PC-9 (cell line): Measurements from ENCODE around the gene MAGI2. TPM values are rescaled to one million over a fixed set of nuclear protein-coding genes. Genes with fewer than 3 reads are reported as not detected.

Experiments
- BruUV-seq: library from RNA; stranded (reverse); fragments of 400-500 nt; replicated peaks from 2 replicates; lab custom pipeline; 2021; lab: Mats Ljungman, UMichigan
- CTCF ChIA-PET: fragments of 300-600 bp; sonication (Branson Sonifier 250); formaldehyde crosslinking; loops from one replicate; lab custom pipeline; 2022; ENCODE audit warnings: antibody characterized with exemption; lab: Charles Lee
- POLR2A ChIA-PET: fragments of 300-600 bp; sonication (Branson Sonifier 250); formaldehyde crosslinking; loops from one replicate; lab custom pipeline; 2022; ENCODE audit warnings: antibody characterized with exemption; ENCODE audit not compliant: unreplicated experiment; lab: Charles Lee
- DNase-seq, 2 experiments: peaks; one replicate each; pipeline versions ENCODE4 v3.0.0 to v3.0.0-alpha.2; 2015 to 2022; ENCODE audit warnings: mixed read lengths in 1 of 2
- H2AFZ ChIP-seq: fragments of 200-600 bp; sonication (generic); 2 replicates; pipeline ENCODE4 v1.8.1; 2017; ENCODE audit warnings: antibody characterized with exemption
- H3F3A ChIP-seq: fragments of 200-600 bp; sonication (generic); 2 replicates; pipeline ENCODE4 v1.8.1; 2017; ENCODE audit warnings: antibody characterized with exemption, mild to moderate bottlenecking, low read depth; ENCODE audit not compliant: insufficient read depth
- H3K27ac ChIP-seq: fragments of 200-600 bp; sonication (generic); 2 replicates; pipeline ENCODE4 v1.6.1; 2016; ENCODE audit warnings: mixed run types
- H3K27me3 ChIP-seq: fragments of 200-600 bp; sonication (generic); 2 replicates; pipeline ENCODE4 v1.6.1; 2016; ENCODE audit warnings: low read depth, mixed run types; ENCODE audit not compliant: insufficient read depth
- H3K36me3 ChIP-seq: fragments of 200-600 bp; sonication (generic); 2 replicates; pipeline ENCODE4 v1.6.1; 2016; ENCODE audit warnings: low read depth, mixed run types
- H3K4me1 ChIP-seq: fragments of 200-600 bp; sonication (generic); replicated peaks from 2 replicates; pipeline ENCODE4 v1.6.1; 2016; ENCODE audit warnings: mixed run types; ENCODE audit not compliant: insufficient read depth
- H3K4me2 ChIP-seq: fragments of 200-600 bp; sonication (generic); 2 replicates; pipeline ENCODE4 v1.6.1; 2017; ENCODE audit warnings: mixed run types
- H3K4me3 ChIP-seq: fragments of 200-600 bp; sonication (generic); 2 replicates; pipeline ENCODE4 v1.6.1; 2016; ENCODE audit warnings: mixed run types
- H3K79me2 ChIP-seq: fragments of 200-600 bp; sonication (generic); 2 replicates; pipeline ENCODE4 v1.6.1; 2017; ENCODE audit warnings: low read depth, mixed run types
- H3K9me2 ChIP-seq: fragments of 200-600 bp; sonication (generic); 2 replicates; pipeline ENCODE4 v1.8.1; 2017; ENCODE audit warnings: mild to moderate bottlenecking; ENCODE audit not compliant: insufficient read depth
- H3K9me3 ChIP-seq: fragments of 200-600 bp; sonication (generic); 2 replicates; pipeline ENCODE4 v1.8.1; 2016; ENCODE audit warnings: low read depth; ENCODE audit not compliant: insufficient read depth
- H4K20me1 ChIP-seq: fragments of 200-600 bp; sonication (generic); 2 replicates; pipeline ENCODE4 v1.8.1; 2017; ENCODE audit not compliant: insufficient read depth
- EZH2 ChIP-seq: fragments of 200-600 bp; sonication (generic); IDR thresholded peaks from 2 replicates; pipeline ENCODE4 v1.8.0; 2017; ENCODE audit warnings: antibody characterized with exemption, low read depth
- intact Hi-C: fragments of 100-400 bp; cut with micrococcal nuclease; formaldehyde crosslinking; loops from one replicate; pipeline ENCODE4 v1.10.0; 2022; ENCODE audit not compliant: unreplicated experiment
- total RNA-seq: library from RNA; stranded (reverse); gene quantifications from 2 replicates; pipeline ENCODE4 v1.2.3, GENCODE V29; 2021
- TF ChIP-seq, protein P1 (sequence below): fragments of 200-600 bp; sonication (generic); conservative IDR thresholded peaks from 2 replicates; pipeline ENCODE4 v1.6.1; 2017; ENCODE audit warnings: mixed run types, antibody characterized with exemption, mild to moderate bottlenecking, moderate library complexity

Gene MAGI2
- total RNA-seq, 1 experiment from 2014 or later = 0.92 TPM

DNA sequence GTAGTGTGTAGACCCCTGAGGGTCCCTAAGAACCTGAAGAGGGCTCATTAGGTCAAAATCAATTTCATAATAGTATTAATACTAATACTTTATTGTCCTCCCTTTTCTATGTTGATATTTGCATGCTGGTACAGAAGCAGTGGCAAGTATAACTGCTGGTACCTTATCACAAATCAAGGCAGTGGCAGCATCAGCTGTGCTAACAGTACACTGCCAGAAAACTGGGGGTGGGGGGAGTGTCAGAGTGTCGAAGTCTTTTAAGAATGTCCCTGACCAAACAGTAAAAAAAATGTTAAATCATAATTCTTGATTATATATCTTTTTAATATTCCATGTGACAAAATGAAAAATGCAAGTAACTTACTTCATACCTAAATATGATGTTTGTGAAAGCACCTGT, 716.9 kb downstream of the MAGI2 start:
- Histone ChIP-seq H3K9me3 (no peaks in the 10 kb centered on the region), H2AFZ (no peak overlapping the region), H3K27ac (no peak overlapping the region), H3K4me3 (no peak overlapping the region), H3K27me3 (no peaks in the 10 kb centered on the region), H3K79me2 (no peaks in the 10 kb centered on the region), H3K36me3 (no peaks in the 10 kb centered on the region), H3K4me1 (no peaks in the 10 kb centered on the region), H3F3A (no peaks in the 10 kb centered on the region), H4K20me1 (no peaks in the 10 kb centered on the region), H3K9me2 (no peaks in the 10 kb centered on the region), H3K4me2 (no peak overlapping the region)
- ChIA-PET CTCF (no interaction called here), POLR2A (no interaction called here)
- intact Hi-C loops = no loop called here
- DNase-seq = no peak
- no TSS peak for BruUV-seq
- TF ChIP-seq EZH2 = no peak
- TF ChIP-seq, protein P1, sequence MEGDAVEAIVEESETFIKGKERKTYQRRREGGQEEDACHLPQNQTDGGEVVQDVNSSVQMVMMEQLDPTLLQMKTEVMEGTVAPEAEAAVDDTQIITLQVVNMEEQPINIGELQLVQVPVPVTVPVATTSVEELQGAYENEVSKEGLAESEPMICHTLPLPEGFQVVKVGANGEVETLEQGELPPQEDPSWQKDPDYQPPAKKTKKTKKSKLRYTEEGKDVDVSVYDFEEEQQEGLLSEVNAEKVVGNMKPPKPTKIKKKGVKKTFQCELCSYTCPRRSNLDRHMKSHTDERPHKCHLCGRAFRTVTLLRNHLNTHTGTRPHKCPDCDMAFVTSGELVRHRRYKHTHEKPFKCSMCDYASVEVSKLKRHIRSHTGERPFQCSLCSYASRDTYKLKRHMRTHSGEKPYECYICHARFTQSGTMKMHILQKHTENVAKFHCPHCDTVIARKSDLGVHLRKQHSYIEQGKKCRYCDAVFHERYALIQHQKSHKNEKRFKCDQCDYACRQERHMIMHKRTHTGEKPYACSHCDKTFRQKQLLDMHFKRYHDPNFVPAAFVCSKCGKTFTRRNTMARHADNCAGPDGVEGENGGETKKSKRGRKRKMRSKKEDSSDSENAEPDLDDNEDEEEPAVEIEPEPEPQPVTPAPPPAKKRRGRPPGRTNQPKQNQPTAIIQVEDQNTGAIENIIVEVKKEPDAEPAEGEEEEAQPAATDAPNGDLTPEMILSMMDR = no peak

DNA sequence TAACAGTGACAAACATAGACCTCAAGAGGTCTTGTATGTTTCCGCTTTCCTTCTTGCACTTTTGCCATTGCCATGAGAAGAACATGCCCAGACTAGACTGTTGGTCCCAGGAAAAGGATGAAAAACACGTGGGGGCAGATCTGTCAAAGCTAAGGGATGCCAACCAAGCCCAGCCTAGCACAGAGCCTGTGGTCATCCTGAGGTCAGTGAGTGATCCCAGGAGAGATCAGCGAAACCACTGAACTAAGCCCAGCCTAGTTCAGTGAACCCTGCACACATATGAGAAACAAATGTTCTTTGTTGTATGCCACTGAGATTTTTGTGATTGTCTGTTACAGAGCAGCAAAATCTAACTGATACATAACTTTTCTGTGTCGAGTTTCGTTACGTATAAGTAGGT, 718.8 kb downstream of the MAGI2 start:
- H2AFZ ChIP-seq = no peak overlapping the region
- POLR2A ChIA-PET = no interaction called here
- no peaks in the 10 kb centered on the region for H4K20me1 ChIP-seq
- H3K9me2 ChIP-seq = no peaks in the 10 kb centered on the region
- no peaks in the 10 kb centered on the region for H3K27me3 ChIP-seq
- CTCF ChIA-PET = no interaction called here
- no peaks in the 10 kb centered on the region for H3K36me3 ChIP-seq
- no peaks in the 10 kb centered on the region for H3F3A ChIP-seq
- H3K27ac ChIP-seq = no peak overlapping the region
- intact Hi-C loops = no loop called here
- no peaks in the 10 kb centered on the region for H3K9me3 ChIP-seq
- no TSS peak for BruUV-seq
- no peak for DNase-seq
- H3K4me1 ChIP-seq = no peaks in the 10 kb centered on the region
- TF ChIP-seq EZH2 = no peak
- TF ChIP-seq, protein P1 = no peak
- no peak overlapping the region for H3K4me2 ChIP-seq
- H3K79me2 ChIP-seq = no peaks in the 10 kb centered on the region
- H3K4me3 ChIP-seq = no peak overlapping the region

DNA sequence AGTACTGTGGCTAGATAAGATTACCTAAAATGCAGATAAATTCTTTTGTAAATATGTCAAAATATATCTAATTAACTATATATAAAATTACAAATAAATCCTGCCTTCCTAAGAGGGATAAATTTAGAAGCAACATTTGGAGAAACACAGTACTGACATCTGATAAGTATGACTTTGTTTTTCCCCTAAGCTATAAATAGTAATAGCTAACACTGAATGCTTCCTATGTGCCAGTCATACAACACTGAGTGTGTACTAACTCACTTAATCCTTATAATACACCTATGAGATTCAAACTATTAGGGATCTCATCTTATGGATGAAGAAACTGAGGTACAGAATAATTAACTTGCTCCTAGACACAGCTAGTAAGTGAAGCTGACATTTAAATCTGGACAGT, 733.4 kb downstream of the MAGI2 start:
- no peaks in the 10 kb centered on the region for H3K27me3 ChIP-seq
- ChIA-PET CTCF (no interaction called here), POLR2A (no interaction called here)
- H3K79me2 ChIP-seq = no peaks in the 10 kb centered on the region
- no peak overlapping the region for H3K4me2 ChIP-seq
- H3F3A ChIP-seq = no peaks in the 10 kb centered on the region
- H3K9me2 ChIP-seq = no peaks in the 10 kb centered on the region
- no peaks in the 10 kb centered on the region for H3K4me1 ChIP-seq
- H3K9me3 ChIP-seq = no peaks in the 10 kb centered on the region
- no peaks in the 10 kb centered on the region for H3K36me3 ChIP-seq
- TF ChIP-seq EZH2 = no peak
- TF ChIP-seq, protein P1 = no peak
- BruUV-seq = no TSS peak
- intact Hi-C loops = no loop called here
- no peak overlapping the region for H2AFZ ChIP-seq
- DNase-seq = no peak
- H3K27ac ChIP-seq = no peak overlapping the region
- H4K20me1 ChIP-seq = no peaks in the 10 kb centered on the region
- no peak overlapping the region for H3K4me3 ChIP-seq
